DOHH2 (cell line): ENCODE measurements around the gene FAF2.

ENCODE experiments used
- H3F3A ChIP-seq: fragments of 200-600 bp; sonication (generic), shearing (Covaris generic); 2 replicates; pipeline ENCODE4 v1.6.0; 2016; ENCODE audit warnings: antibody characterized with exemption, mild to moderate bottlenecking; ENCODE audit not compliant: control insufficient read depth, insufficient read depth
- H3K27ac ChIP-seq: fragments of 200-600 bp; sonication (generic); 2 replicates; pipeline ENCODE4 v1.5.1; 2014; ENCODE audit warnings: low read depth, mild to moderate bottlenecking, low read length, moderate library complexity
- H3K27me3 ChIP-seq: fragments of 200-600 bp; sonication (generic); 2 replicates; pipeline ENCODE4 v1.6.1; 2014; ENCODE audit warnings: mild to moderate bottlenecking, low read length, mixed read lengths; ENCODE audit not compliant: control insufficient read depth
- H3K36me3 ChIP-seq: fragments of 200-600 bp; sonication (generic); 2 replicates; pipeline ENCODE4 v1.6.1; 2014; ENCODE audit warnings: mild to moderate bottlenecking, low read length, moderate library complexity, mixed read lengths; ENCODE audit not compliant: control insufficient read depth
- H3K4me1 ChIP-seq: fragments of 200-600 bp; sonication (generic); 2 replicates; pipeline ENCODE4 v1.6.1; 2014; ENCODE audit warnings: mild to moderate bottlenecking, low read length, mixed read lengths; ENCODE audit not compliant: control insufficient read depth
- H3K4me2 ChIP-seq: fragments of 200-600 bp; sonication (generic); 2 replicates; pipeline ENCODE4 v1.6.0; 2014; ENCODE audit warnings: mild to moderate bottlenecking, low read length, moderate library complexity
- H3K4me3 ChIP-seq: fragments of 200-600 bp; sonication (generic); 2 replicates; pipeline ENCODE4 v1.5.1; 2014; ENCODE audit warnings: mild to moderate bottlenecking, low read length, mixed read lengths
- H3K79me2 ChIP-seq: fragments of 200-600 bp; sonication (generic); 2 replicates; pipeline ENCODE4 v1.6.1; 2014; ENCODE audit warnings: mild to moderate bottlenecking, low read length, mixed read lengths; ENCODE audit not compliant: control insufficient read depth
- H3K9me2 ChIP-seq: fragments of 200-600 bp; sonication (generic); replicated peaks from 2 replicates; pipeline ENCODE4 v1.6.1; 2014; ENCODE audit warnings: mild to moderate bottlenecking, low read length, mixed read lengths; ENCODE audit not compliant: control insufficient read depth
- H3K9me3 ChIP-seq: fragments of 200-600 bp; sonication (generic); 2 replicates; pipeline ENCODE4 v1.6.1; 2014; ENCODE audit warnings: antibody characterized with exemption, low read length, mixed read lengths; ENCODE audit not compliant: control insufficient read depth, insufficient read depth
- H4K20me1 ChIP-seq: fragments of 200-600 bp; sonication (generic); 2 replicates; pipeline ENCODE4 v1.6.0; 2014; ENCODE audit warnings: low read depth, mild to moderate bottlenecking, antibody characterized with exemption, low read length, moderate library complexity; ENCODE audit not compliant: control insufficient read depth, insufficient read depth
- EZH2phosphoT487 ChIP-seq: fragments of 200-600 bp; sonication (generic); IDR thresholded peaks from 2 replicates; pipeline ENCODE4 v1.6.1; 2017; ENCODE audit warnings: borderline replicate concordance, mild to moderate bottlenecking, antibody characterized with exemption, low read length, moderate library complexity, mixed read lengths
- TF ChIP-seq, protein P1 (sequence below): fragments of 200-600 bp; sonication (generic); IDR thresholded peaks from one replicate; pipeline ENCODE4 v1.5.1; 2014; ENCODE audit warnings: antibody characterized with exemption, mild to moderate bottlenecking, low read depth, low read length; ENCODE audit not compliant: poor library complexity, severe bottlenecking

The FAF2 gene

DNA sequence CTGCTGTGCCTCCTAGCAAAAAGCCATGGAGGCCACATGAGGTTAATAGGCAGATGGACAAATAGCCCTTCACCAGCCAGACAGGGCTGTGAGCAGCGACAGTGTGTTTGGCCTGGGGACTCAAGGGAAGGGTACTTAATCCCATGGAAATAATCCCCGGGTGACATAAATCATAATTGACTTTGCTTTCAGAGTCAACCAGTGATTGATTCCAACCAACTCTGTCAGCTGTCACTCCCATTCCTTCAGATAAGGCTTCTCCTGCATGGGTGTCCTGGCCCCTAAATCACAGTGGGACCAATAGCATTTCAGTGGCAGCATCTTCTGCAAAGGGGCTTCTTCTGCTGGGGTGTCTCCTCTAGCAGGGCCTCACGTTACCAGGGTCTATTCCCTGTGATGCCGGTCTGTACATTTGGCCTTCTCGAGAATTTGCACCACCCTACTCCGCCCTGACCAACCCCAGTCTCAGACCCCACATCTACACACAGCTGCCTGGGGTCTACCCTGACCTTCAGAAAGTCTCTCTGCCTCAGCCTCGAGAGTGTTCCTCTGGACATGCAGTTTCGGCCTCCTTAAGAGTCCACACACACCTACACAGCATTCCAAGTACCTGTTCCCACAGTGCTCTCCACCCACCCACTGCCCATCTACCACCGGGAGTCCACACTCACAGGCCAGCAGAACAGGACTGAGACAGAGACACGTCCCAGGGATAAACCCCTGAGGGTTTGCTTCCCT, 35.5 kb upstream of the FAF2 start:
- H3K4me1 ChIP-seq: peaks cover 18% of the 10 kb centered on the region
- no peaks in the 10 kb centered on the region for H3K9me2 ChIP-seq
- H3K4me2 ChIP-seq: no peak overlapping the region

DNA sequence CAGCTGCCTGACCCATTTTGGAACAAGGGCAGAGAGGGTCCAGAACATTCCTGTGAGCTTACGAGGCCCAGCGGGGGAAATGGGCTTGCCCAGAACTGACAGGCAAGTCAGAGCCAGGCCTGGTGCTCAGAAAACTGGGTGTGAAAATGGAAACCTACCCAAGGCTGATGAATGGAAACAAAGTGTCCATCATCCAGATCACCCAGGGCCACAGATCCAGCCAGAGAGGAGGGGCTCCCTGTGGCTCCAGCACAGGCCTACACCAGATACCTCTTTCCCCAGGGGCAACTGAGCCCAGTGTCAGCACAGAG, 35.0 kb upstream of the FAF2 start:
- no peak overlapping the region for H3K27ac ChIP-seq

More for the DNA sequence above, 35.5 kb upstream of the FAF2 start:
- H3K79me2 ChIP-seq: peaks cover 7% of the 10 kb centered on the region
- H3K9me3 ChIP-seq: no peaks in the 10 kb centered on the region
- TF ChIP-seq, protein P1, sequence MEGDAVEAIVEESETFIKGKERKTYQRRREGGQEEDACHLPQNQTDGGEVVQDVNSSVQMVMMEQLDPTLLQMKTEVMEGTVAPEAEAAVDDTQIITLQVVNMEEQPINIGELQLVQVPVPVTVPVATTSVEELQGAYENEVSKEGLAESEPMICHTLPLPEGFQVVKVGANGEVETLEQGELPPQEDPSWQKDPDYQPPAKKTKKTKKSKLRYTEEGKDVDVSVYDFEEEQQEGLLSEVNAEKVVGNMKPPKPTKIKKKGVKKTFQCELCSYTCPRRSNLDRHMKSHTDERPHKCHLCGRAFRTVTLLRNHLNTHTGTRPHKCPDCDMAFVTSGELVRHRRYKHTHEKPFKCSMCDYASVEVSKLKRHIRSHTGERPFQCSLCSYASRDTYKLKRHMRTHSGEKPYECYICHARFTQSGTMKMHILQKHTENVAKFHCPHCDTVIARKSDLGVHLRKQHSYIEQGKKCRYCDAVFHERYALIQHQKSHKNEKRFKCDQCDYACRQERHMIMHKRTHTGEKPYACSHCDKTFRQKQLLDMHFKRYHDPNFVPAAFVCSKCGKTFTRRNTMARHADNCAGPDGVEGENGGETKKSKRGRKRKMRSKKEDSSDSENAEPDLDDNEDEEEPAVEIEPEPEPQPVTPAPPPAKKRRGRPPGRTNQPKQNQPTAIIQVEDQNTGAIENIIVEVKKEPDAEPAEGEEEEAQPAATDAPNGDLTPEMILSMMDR: no peak
- TF ChIP-seq EZH2phosphoT487: no peak
- peaks cover 11% of the 10 kb centered on the region for H3F3A ChIP-seq
- peaks cover 6% of the 10 kb centered on the region; the same call in 1 of the 2 replicates for H3K36me3 ChIP-seq
- no peaks in the 10 kb centered on the region for H3K27me3 ChIP-seq
- no peak overlapping the region for H3K27ac ChIP-seq
- no peaks in the 10 kb centered on the region for H4K20me1 ChIP-seq
- no peak overlapping the region for H3K4me3 ChIP-seq

DNA sequence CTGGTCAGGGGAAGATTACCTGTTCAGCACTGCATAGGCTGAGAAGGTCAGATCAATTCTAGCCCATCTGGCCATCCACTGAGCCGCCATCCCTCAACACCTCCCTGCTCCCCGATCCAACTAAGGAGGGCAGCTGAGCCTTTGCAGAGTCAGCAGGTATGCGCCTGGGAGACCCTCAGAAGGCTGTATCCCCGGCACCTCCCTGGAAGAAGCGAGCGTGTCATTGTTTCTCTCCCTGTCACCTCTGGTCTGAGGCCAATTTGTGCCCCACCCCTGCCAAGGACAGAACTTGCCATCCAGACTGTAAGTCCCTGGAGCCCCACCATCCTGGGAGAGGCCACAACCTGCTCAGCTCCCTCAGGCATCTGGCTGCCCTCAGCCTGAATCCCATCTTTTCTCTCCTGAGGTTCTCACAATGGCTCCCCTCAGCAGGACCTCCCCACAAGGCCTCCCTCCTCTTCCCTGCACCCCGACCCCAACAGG, 34.4 kb upstream of the FAF2 start:
- TF ChIP-seq, protein P1: no peak
- no peak for TF ChIP-seq EZH2phosphoT487
- no peak overlapping the region for H3K4me2 ChIP-seq

More for the DNA sequence above, 35.0 kb upstream of the FAF2 start:
- Histone ChIP-seq H3K27me3 (no peaks in the 10 kb centered on the region), H3K79me2 (peaks cover 7% of the 10 kb centered on the region), H3K4me2 (no peak overlapping the region), H3K9me3 (no peaks in the 10 kb centered on the region), H3K4me1 (peaks cover 18% of the 10 kb centered on the region), H3K36me3 (peaks cover 6% of the 10 kb centered on the region; the same call in 1 of the 2 replicates), H3K4me3 (no peak overlapping the region), H4K20me1 (no peaks in the 10 kb centered on the region), H3F3A (peaks cover 11% of the 10 kb centered on the region), H3K9me2 (no peaks in the 10 kb centered on the region)
- no peak for TF ChIP-seq EZH2phosphoT487
- TF ChIP-seq, protein P1: no peak

More for the DNA sequence above, 34.4 kb upstream of the FAF2 start:
- no peak overlapping the region for H3K27ac ChIP-seq
- H3F3A ChIP-seq: peaks cover 11% of the 10 kb centered on the region
- H3K27me3 ChIP-seq: no peaks in the 10 kb centered on the region
- H3K36me3 ChIP-seq: peaks cover 6% of the 10 kb centered on the region; the same call in 1 of the 2 replicates
- no peaks in the 10 kb centered on the region for H4K20me1 ChIP-seq
- no peak overlapping the region for H3K4me3 ChIP-seq
- H3K79me2 ChIP-seq: peaks cover 7% of the 10 kb centered on the region
- peaks cover 18% of the 10 kb centered on the region for H3K4me1 ChIP-seq
- no peaks in the 10 kb centered on the region for H3K9me2 ChIP-seq
- H3K9me3 ChIP-seq: no peaks in the 10 kb centered on the region
